ENCODE data around the gene AP2A1. TPM values are rescaled to one million over a fixed set of nuclear protein-coding genes. Genes with fewer than 3 reads are reported as not detected.

Gene AP2A1
- total RNA-seq, 1 donor from 2014 or later = 39.2 TPM

- DNase-seq (ENCODE audit: low spot score) = no peak
These were observed 88.5 kb downstream of the AP2A1 start for GRCh38 chr19:49855277-49855675.

DNA sequence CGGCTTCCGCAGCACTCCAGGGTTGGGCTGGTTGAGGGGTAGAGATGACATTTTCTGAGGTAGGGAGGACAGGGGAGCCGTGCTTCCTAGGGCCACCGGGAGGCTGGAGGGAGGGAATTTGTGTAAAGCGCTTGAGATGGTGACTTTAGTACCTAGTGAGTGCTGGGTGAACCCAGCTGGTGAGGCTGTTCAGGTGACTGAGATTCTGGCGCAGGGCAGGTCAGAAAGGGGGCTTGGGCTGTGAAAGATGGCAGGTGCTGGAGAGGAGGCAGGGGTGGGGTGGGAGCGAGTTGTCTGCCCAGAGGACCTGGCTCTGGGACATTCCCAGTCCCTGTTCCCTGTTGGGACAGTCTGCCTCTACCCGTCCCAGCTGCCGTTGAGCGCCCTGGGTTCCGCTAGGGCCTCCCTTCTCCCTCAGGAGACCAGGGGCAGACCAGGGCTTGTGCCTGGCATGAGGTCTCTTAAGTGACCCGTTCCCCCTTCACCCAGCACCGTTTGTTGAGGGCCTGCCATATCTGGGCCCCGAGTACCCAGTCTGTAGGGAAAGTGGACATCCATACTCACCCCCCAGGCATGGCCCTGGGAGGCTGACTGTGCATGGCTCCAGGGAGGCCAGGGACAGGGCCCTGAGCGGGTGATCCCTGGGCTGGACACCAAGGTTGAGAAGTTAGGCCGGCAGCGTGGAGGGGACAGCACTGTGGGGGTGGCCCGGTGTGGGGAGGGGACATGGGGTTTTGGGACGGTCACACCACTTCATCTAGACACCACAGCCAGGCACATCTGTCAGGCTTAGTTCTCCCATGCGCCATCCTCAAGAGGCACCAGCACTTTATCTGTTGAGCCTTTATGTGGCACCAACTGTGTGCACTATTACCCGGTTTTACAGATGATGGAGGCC lies 89.1 kb downstream of the AP2A1 start:
- no peak for DNase-seq (ENCODE audit: low spot score)

DNA sequence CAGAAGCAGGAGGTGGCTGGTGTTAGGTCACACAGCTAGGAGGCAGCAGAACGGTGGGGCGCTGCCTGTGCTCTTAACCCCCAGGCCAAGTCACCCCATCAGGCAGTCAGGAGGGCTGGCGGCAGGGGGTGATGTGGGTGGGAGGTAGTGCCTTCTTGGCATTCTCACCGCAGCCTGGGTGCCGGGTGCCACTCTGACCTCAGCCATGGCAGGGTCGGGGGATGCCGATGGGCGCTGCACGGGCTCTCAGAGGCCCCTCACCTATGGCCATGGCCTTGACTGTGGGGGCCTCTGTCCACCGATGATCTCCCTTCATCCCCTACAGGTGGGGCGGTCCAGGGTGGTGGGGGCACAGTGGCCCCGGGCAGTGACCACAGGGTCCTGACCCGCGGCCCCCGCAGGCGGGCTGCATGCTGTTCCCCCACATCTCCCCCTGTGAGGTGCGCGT lies 89.8 kb downstream of the AP2A1 start:
- DNase-seq (ENCODE audit: low spot score) = no peak

Other genes starting within 250 kb of the AP2A1 start
- gene RCN3, start 239.0 kb upstream of the AP2A1 start, total RNA-seq (ENCODE audit: insufficient read depth, low replicate concordance) = 136 TPM
- gene NOSIP, start 186.4 kb upstream of the AP2A1 start, total RNA-seq (ENCODE audit: insufficient read depth, low replicate concordance) = 52.0 TPM
- not detected for gene PRRG2, start 185.7 kb upstream of the AP2A1 start, total RNA-seq (ENCODE audit: insufficient read depth, low replicate concordance)
- gene PRR12, start 175.8 kb upstream of the AP2A1 start, total RNA-seq (ENCODE audit: insufficient read depth, low replicate concordance) = 1.9 TPM
- gene RRAS, start 126.9 kb upstream of the AP2A1 start, total RNA-seq (ENCODE audit: insufficient read depth, low replicate concordance) = 43.6 TPM
- 7.9 TPM for gene SCAF1, start 124.8 kb upstream of the AP2A1 start, total RNA-seq (ENCODE audit: insufficient read depth, low replicate concordance)
- 102 TPM for gene IRF3, start 101.1 kb upstream of the AP2A1 start, total RNA-seq (ENCODE audit: insufficient read depth, low replicate concordance)
- gene BCL2L12, start 101.1 kb upstream of the AP2A1 start, total RNA-seq (ENCODE audit: insufficient read depth, low replicate concordance) = 0.96 TPM
- gene PRMT1, start 89.7 kb upstream of the AP2A1 start, total RNA-seq (ENCODE audit: insufficient read depth, low replicate concordance) = 137 TPM
- gene ADM5, start 77.4 kb upstream of the AP2A1 start, total RNA-seq (ENCODE audit: insufficient read depth, low replicate concordance) = 1.9 TPM
- 4.3 TPM for gene CPT1C, start 75.9 kb upstream of the AP2A1 start, total RNA-seq (ENCODE audit: insufficient read depth, low replicate concordance)
- gene TSKS, start 3.7 kb upstream of the AP2A1 start, total RNA-seq (ENCODE audit: insufficient read depth, low replicate concordance) = not detected
- gene FUZ, start 46.3 kb downstream of the AP2A1 start, total RNA-seq (ENCODE audit: insufficient read depth, low replicate concordance) = 10.8 TPM
- 16.1 TPM for gene MED25, start 51.3 kb downstream of the AP2A1 start, total RNA-seq (ENCODE audit: insufficient read depth, low replicate concordance)
- 63.6 TPM for gene PTOV1, start 84.2 kb downstream of the AP2A1 start, total RNA-seq (ENCODE audit: insufficient read depth, low replicate concordance)
- 31.5 TPM for gene PNKP, start 100.6 kb downstream of the AP2A1 start, total RNA-seq (ENCODE audit: insufficient read depth, low replicate concordance)
- gene AKT1S1, start 110.4 kb downstream of the AP2A1 start, total RNA-seq (ENCODE audit: insufficient read depth, low replicate concordance) = 9.1 TPM
- 4.1 TPM for gene TBC1D17, start 110.7 kb downstream of the AP2A1 start, total RNA-seq (ENCODE audit: insufficient read depth, low replicate concordance)
- gene IL4I1, start 129.9 kb downstream of the AP2A1 start, total RNA-seq (ENCODE audit: insufficient read depth, low replicate concordance) = 1.4 TPM
- gene ATF5, start 162.2 kb downstream of the AP2A1 start, total RNA-seq (ENCODE audit: insufficient read depth, low replicate concordance) = 2.6 TPM
- 15.4 TPM for gene NUP62, start 162.5 kb downstream of the AP2A1 start, total RNA-seq (ENCODE audit: insufficient read depth, low replicate concordance)
- gene SIGLEC11, start 194.2 kb downstream of the AP2A1 start, total RNA-seq (ENCODE audit: insufficient read depth, low replicate concordance) = 0.72 TPM

Data from umbilical cord (tissue), 2 donors.